Left renal cortex interstitium (tissue), 4 donors: ENCODE data around the gene FTH1. TPM values are rescaled to one million over a fixed set of nuclear protein-coding genes. Genes with fewer than 3 reads are reported as not detected.
A peak's percentile ranks its signal among the peaks of the same experiment; 100 is the strongest.

ENCODE experiments used
- DNase-seq, 4 donors: peaks; one replicate each; pipeline ENCODE4 v3.0.0-alpha.2; 2013; ENCODE audit warnings: low read depth in 4 of 4, low spot score in 2 of 4, missing footprints in 1 of 4
- polyA plus RNA-seq, 4 donors: library from polyadenylated mRNA; unstranded; fragments of 120-200 nt; gene quantifications; one replicate each; pipeline ENCODE4 v1.2.1, GENCODE V29; 2013; ENCODE audit not compliant: insufficient read length in 4 of 4

Gene FTH1
- polyA plus RNA-seq, 4 donors: 2,075 to 2,330 (median 2,257) TPM

DNA sequence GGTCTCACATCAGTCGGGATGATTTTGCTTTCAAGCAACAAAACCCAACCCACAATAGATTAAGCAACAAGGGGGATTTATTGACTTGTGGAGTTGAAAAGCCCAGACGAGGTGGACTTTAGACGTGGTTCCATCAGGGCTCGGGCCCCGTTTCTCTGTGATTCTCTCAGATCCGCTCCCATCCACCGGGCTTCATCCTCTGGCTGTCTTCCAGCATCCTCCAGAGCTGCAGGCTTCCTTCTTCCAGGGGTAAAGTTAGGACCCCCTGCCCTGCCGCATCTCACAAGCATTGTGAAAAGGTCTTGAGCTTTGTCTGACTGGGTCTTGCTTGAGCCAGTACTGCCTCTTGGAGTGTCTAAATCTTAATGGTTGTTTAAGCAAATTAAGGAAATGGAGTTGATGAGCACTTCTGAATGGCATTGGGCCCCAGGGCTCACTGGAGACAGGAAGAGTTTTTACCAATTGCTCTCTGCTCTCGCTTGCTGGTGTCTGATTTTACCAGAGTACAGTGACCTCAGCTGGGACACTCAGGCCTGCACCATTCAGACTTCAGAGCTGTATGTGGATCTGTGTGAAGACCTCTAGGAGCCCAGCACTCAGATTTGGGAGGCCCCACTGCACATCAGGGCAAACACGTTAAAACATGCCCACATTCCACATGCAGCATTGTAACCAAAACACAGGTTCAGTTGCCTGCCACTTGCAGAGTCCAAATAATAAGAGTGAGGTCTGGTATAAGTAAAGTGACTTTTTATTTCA lies 13.5 kb upstream of the FTH1 start:
- no peak for DNase-seq

DNA sequence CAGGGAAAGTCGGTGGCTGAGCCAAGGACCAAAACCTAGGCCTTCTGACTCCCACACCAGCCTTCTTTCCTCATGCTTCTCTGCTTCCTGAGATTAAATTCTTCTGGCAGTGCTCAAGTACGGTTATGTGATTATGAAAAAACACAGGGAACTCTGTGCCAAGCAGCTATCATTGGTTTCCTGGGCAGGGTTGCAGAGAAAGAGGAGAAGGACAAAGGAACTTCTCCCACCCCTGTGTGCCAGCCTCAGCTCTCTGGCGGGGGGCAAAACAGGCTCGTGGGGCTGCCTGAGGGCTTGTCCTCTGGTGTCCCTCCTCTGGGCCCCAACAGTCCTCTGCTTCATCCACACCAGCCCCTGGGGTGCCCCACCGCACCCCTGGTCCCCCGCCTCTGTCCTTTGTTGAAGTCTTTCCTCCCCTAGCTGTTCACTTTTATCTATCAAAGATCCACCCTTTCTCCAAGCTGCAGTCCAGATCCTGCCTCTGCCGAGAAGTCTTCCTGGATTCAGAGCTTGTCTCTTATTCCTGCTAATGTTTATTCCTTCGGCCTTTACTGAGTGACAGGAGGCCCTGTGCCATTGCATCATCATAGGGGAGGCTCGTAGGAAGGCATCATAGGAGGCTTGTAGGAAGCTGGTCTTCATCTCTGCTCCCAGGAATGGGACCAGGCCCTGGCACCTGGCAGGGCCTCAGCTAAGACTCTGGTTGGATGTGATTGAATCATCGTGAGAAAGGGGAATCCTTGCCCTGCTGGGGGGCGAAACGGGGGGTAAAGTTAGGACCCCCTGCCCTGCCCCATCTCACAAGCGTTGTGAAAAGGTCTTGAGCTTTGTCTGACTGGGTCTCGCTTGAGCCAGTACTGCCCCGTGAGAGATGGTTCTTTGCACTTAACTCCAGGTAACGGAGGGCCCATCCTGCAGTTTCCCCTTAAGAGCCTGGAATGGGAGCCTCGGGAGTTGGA lies 11.5 kb upstream of the FTH1 start:
- no peak for DNase-seq

DNA sequence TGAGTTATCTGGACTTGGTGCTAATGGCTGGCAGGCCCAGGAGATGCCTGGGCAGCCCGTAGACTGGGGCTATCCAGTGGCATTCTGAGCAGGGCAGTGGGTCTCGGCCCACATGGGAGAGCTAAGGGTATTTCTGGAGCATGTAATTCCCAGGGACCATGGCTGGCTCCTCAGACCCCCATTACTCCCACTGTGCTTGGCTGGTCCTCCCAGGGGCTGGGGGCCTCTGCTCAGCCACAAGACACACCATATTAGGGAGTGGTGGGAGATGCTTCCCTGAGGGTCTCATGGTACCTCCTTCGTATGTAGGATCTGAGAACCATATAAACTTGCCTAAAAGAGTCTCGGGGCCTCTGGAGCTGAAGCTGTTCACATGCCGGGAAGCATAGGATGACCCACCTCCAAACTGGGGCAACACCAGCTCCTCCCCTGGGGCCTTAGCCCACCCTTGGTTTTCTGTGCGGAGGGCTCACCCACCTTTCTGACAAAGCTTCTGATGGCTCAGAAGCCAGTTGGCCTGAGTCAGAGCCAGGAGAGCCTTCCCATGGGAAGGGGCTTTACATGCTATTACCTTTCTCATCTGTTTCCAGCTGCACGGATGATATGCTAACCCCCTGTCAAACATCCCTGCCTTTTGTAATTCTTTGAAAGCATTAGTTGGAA lies 9.5 kb upstream of the FTH1 start:
- DNase-seq: no peak

DNA sequence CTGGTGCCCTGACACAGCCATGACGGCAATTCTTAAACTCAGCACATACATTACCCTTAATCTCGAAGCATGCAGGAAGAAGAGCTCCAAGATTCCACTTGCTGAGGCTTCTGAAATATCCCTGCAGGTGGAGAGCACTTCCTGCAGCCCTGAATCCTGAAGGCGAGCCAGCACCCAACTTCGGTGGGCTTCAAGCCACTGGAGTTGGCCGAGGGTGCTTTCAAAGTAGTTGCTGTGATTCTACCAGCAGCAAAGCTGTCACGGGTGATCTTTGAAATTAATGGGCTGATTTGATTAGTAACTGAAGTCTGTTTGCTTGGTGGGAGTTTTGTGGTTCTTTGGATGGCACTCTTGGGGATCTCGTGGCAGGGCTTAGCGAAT lies 9.0 kb upstream of the FTH1 start:
- DNase-seq: no peak

DNA sequence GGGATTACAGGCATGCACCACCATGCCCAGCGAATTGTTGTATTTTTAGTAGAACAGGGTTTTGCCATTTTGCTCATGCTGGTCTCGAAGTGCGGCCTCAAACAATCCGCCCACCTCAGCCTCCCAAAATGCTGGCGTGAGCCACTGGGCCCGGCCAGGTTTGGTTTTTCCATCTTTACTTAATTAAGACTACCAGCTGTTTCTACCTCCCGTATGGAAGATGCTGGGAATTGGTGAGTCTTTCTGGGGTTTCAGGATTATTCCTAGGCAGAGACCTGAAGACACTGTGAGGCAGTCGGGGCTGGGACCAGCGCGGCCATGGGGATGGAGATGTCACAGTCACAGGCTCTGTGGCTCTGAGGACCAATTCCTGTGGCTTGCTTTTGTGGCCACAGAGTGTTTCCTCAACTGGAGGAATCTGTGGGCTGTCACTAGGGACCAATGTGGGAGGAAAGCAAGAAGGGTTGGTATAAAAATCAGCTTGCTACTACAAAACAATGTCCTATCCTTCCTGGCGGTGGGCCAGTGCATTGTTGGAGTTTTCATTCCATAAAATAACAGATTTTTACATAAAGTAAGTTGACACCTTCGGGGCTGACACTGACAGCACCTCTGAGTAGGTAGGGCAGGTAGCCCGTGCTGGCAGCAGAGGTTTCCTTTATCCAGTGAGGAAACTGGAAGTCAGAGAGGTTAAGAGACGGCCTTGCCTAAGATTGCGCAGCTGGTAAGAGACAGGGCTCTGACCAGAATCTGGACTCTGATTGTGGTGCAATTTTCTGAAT lies 8.4 kb upstream of the FTH1 start:
- no peak for DNase-seq

DNA sequence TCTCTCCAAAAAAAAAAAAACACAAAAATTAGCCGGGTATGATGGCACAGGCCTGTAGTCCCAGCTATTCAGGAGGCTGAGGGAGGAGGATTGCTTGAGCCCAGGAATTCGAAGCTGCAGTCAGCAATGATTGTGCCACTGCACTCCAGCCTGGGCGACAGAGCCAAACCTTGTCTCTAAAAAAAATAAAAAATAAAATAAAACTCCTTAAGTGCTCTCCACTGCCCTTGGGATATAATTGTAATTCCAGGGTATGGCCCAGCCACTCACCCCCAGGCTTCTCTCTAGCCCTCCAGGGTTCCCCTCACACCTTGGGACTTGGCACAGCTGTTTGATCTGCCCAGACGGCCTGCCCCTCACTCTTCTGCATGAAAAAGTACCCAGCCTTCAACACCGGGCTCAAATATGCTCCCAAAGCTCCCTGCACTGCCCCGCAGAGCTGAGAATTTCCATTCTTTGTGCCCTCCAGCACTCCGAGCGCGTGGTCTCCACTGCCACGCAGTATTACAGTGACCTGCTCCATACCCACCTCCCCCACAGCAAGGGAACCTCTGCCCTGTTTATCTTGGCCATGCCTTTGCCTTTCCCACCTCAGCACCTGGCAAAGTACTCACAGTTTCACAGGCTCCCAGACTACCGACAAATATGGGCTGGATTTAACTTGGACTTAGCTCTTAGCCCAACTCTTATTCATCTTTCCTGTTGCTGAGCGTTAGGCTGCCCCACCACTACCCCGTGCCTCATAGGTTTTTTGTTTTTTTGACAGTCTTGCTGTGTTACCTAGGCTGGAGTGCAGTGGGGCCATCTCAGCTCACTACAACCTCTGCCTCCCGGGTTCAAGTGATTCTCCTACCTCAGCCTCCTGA lies 7.6 kb upstream of the FTH1 start:
- no peak for DNase-seq

DNA sequence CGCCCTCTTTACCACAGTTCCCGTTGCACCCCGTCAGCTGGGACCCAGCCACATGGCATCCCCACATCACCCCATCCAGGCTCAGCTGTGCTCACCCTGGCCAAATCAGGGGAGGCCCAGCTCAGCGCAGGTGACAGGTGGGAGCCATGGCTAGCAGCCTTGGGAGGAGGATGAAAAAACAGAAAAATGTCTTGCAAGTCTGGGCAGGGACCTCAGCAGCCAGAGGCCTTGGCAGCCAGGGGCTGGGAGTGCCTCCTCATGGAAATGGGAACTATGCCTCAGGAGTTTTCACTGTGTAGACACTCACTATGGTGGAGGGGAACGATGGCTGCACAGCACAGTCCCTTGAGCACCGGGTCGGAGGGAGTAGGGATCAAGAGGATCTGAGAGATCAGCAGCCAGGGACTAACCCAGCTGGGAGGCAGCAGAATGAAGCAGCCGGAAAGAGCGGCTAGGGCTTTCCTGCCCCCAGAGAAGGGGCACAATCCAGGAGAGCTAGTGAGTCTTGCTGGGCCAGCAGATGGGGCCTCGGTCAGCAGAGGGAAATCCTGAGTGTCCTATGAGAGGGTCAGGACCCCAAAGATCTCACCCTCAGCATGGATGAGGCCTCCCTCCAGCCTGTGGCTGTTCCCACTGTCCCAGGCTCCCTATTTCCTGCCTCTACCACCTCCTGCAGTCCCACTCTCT lies 6.2 kb upstream of the FTH1 start:
- no peak for DNase-seq

DNA sequence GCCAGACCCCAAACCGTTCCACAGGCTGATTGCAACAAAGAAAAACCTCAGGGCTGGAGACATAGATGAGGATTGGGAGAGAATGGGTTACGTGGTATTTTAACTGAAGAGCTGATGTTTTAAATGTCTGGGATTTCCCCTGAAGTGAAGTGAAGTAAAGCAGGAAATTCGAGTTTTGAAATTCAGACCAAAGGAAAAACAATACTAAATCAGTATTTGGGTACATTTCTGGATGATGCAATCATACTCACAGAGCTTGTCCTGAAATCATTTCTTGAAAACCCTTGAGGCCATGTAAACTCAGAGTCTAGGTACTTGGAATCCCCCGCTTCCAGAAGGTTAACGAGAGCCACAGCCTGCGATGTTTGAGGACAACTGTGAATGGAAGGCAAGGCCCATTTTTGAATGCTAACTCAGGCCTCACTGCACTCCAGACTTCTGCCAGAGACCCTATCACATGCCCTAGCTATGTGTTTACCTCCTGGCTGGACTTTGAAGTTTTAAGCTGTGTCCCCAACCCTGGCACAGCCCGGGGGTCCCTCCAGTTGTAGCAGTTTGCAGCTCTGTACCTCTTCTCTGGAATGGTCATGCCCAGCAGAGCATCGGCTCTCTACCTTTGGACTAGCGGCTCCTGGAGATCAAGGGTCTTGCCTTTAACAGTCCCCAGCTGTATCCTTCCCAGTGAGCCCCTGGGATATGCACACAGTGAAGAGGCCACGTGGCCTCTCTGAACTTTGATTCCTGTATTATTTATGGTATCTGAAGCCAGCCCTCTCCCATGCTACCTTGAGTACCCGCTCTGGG lies 5.4 kb upstream of the FTH1 start:
- no peak for DNase-seq

DNA sequence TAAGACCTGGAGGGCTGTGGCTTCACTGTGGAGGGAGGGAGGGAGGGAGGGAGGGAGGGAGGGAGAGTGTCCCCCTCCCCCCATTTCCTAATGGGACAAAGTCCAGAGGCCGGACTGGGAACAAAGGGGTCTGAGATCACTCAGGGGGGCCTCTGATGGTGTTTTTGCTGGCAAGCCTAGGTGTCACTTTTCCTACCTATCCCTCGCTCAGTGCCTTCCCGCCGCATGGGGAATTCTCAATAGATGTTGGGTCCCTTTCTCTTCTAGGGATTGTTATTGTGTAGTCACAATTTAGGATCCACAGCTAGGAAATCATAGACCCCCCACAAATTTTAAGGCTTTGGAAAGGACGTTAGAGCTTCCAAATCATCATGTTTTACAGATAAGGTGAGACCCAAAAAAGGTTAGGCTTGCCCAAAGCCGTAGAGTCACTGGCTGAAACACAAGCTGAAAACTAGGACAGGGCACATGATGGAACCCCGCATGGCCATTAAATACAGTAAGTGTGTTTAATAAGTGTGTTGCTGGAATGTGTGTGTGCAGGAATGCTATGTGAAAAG lies 4.8 kb upstream of the FTH1 start:
- no peak for DNase-seq

DNA sequence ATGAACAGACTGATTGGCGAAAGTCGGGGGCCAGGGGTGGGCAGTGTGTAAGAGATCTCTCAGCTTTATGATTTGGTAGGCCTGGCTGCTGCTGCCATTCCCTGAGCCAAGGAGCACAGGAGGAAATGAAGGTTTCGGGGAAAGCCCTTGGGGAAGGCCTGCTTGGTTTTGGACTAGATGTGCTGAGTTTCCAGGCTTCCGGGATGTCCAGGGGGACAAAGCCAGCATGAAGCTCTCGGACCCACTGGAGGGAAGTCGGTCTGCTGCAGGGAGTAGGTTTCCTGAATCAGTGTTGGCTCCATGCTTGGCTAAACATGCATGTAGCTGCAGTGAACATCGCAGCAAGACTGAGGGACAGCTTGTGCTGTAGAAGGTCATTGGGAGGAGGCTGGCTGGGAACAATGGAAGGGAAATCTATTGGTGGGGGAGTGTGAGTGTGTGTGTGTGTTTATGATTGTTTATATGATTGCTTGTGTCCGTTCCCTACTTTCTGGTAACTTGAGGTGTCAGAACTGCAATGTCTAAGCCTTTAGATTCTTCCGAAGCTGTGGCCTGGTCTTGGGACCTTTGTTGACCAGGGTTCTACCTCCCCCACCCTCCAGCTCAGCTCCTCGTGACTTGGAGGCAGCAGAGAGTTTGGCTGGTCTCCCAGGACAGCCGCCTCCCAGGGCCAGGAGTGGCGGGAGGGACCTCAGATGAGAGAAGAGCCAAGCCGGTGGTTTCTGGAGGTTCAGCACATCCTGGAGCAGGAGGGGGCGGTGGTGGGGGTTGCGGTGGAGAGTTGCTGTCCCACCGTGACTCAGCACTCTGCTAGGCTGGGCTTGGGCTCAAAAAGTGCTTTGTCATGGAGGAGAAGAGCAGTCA lies 4.0 kb upstream of the FTH1 start:
- peak in 3 of 4 donors; percentile 78 to 94 (median 89) for DNase-seq

DNA sequence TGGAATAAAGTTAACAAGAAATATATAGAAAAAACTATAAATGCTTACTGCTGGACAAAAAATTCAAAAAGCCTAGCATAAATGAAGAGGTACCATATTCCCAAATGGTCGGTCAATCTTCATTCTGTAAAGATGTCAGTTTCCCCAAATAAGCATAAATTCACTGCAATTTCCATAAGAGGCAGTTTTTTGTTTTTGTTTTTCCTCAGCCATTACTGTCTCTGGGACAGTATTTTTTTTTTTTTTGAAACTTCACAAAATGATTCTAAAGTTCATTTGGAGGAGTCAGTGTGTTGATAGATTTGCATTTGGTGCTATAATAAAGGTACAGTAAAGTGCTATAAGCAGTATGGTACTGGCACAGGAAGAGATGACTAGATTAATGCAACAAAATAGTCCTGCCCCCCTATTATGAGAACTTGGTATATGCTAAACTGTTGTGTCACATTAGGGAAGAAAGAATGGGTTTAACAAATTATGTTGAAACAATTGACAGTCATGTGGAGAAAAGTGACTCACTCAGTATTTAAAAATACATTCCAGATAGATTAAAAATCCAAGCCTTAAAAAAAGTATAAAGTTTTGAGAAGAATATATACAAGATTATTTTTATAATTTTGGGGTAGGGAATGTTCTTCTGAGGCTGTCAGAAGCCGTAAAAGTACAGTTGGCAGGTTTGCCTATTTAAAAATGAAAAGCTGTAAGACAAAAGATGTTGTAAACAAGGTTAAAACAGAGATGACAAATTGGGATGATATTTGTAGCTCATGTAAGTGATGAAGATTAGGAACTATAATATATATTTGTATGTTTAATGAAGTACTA lies 2.6 kb upstream of the FTH1 start:
- no peak for DNase-seq

DNA sequence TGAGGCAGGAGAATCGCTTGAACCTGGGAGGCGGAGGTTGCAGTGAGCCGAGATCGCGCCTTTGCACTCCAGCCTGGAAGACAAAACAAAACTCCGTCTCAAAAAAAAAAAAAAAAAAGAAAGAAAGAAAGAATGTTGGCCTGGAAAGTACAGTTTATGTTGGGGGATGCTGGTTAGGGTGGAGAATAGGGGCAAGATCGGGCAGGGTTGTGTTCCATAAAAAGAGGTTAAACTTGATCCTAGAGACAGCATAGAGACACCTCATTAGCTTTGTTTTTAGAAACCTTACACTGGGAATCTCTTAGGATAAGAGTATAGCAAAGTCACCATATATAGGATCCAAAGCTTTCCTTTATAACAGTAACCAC lies 1.9 kb upstream of the FTH1 start:
- DNase-seq: no peak

DNA sequence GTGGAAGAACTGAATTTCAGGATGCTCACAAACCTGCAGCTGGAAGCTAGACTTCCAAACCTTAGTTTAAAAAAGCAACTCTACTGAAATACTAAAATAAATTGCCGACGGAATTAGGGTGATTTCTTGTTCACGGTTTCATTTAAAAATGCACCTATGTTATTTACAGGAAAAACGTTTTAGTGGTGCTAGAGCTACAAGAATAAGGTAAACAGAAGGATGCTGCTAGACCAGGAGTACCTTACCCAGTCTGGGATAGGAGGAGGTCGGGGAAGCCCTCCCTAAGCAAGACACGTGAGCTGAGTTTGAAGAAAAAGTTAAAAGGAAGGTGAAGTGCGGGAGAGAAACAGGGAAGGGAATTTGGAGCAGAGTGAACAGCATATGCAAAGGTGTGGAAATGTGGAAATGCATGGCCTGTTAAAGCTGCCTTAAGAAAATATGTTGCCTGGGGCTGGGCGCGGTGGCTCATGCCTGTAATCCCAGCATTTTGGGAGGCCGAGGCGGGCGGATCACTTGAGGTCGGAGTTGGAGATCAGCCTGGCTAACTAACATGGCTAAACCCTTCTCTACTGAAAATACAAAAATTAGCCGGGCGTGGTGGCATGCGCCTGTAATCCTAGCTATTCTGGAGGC lies 1.4 kb upstream of the FTH1 start:
- no peak for DNase-seq

DNA sequence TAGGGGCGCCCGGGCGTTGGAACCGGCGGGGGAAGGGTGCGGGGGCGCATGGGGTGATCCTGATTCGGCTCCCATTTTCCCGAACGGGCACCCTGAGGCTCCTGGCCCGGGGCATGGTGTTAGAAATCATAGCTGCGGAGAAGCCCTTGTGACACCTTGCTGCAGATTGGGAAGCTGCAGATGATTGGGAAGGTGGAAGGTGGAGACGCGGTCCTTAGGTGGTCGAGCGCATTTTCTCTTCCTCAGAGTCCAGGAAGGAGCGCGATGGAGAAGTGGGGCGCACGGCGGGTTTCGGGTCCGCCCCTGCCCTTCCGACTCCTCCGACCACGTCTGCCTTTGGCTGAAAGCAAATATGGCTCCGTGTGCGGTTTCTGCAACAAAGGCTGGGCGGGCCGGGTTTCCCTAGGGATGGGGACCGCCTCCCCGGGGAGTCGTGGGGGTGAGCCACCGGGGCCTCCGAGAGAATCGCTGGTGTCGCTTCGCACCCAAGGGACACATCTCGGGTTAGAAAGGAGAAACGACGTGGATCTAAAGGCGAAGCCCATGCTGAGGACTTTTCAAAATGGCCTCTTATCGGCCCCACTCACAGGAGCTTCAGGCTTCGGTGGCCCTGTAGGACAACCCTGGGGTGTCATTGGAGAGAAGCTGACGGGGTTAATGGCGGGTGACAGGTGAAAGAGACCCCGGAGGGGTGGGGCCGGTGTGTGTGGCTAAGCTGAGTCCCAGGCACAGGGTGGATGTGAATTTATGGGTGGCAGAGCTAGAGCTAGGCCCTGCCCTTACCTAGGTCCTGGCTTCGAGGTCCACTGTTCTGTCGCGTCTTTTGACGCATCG lies 707 bp upstream of the FTH1 start:
- peak in 2 of 4 donors; percentile 46 to 53 for DNase-seq

DNA sequence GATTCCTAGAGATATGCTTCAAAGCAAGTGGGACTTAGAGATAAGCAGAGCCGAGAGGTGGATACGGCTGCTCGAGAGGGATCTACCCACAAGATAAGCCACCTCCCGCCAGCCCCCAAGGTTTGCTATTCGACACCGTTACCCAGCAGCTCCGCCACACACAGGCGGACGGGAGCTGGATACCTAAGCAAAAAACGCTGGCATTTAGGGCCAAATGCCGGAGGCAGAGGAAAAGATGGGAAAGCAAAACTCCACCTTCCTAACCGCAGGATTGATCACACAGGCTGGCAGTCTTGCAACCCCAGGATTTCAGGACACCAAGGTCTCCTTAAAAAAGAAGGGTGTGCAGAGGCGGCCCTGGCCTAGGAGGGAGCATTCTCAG lies 709 bp downstream of the FTH1 start:
- DNase-seq: no peak
